Umbilical cord (tissue), 2 donors: Measurements from ENCODE around the gene TOX2. TPM values are rescaled to one million over a fixed set of nuclear protein-coding genes. Genes with fewer than 3 reads are reported as not detected.
A peak's percentile ranks its signal among the peaks of the same experiment; 100 is the strongest.

Experiments used
- DNase-seq: peaks from one replicate; pipeline ENCODE4 v3.0.0-alpha.2; 2015; ENCODE audit warnings: low spot score
- total RNA-seq: library from RNA; depleted of rRNA; stranded (reverse); fragments of >200 nt; gene quantifications from one replicate; pipeline ENCODE4 v1.2.3, GENCODE V29; 2014; ENCODE audit warnings: low replicate concordance; ENCODE audit not compliant: insufficient read depth

The TOX2 gene
- total RNA-seq, 1 donor from 2014 or later, result not detected

GRCh38 chr20:43938932-43939761 is 24.5 kb downstream of the TOX2 start:
- peak; percentile 91 for DNase-seq

- DNase-seq, result no peak
These were observed 25.1 kb downstream of the TOX2 start for GRCh38 chr20:43939762-43940121.

- no peak for DNase-seq
These were observed 26.0 kb downstream of the TOX2 start for GRCh38 chr20:43940518-43941225.

- DNase-seq, result no peak
These were observed 27.0 kb downstream of the TOX2 start for GRCh38 chr20:43941476-43942200.

GRCh38 chr20:43942201-43942590 is 27.5 kb downstream of the TOX2 start:
- no peak for DNase-seq

- DNase-seq, result no peak
These were observed 28.1 kb downstream of the TOX2 start for GRCh38 chr20:43942667-43943285.

GRCh38 chr20:43943725-43944124 is 29.1 kb downstream of the TOX2 start:
- DNase-seq, result no peak

- no peak for DNase-seq
These were observed 30.1 kb downstream of the TOX2 start for GRCh38 chr20:43944653-43945235.

- DNase-seq, result no peak
These were observed 30.9 kb downstream of the TOX2 start for GRCh38 chr20:43945391-43946205.

- no peak for DNase-seq
These were observed 31.5 kb downstream of the TOX2 start for GRCh38 chr20:43946206-43946491.

- no peak for DNase-seq
These were observed 32.1 kb downstream of the TOX2 start for GRCh38 chr20:43946659-43947315.

GRCh38 chr20:43947316-43947710 is 32.7 kb downstream of the TOX2 start:
- no peak for DNase-seq

GRCh38 chr20:43948455-43948854 is 33.8 kb downstream of the TOX2 start:
- DNase-seq, result no peak

- no peak for DNase-seq
These were observed 34.6 kb downstream of the TOX2 start for GRCh38 chr20:43949248-43949647.

- peak; percentile 26 for DNase-seq
These were observed 35.3 kb downstream of the TOX2 start for GRCh38 chr20:43949741-43950618.

GRCh38 chr20:43953919-43954592 is 39.4 kb downstream of the TOX2 start:
- no peak for DNase-seq

- no peak for DNase-seq
These were observed 40.0 kb downstream of the TOX2 start for GRCh38 chr20:43954704-43955061.

GRCh38 chr20:43955062-43955749 is 40.6 kb downstream of the TOX2 start:
- no peak for DNase-seq
